Neural cell (in vitro differentiated cells): ENCODE results near the gene CDX1.
"Not testable (repeated sequence)": the region's sequence is repeated elsewhere in the genome, so short reads cannot be mapped to it uniquely, and the experiment has no call there.

Experiments used
- EP300 ChIP-seq: fragments of 450-650 bp; conservative IDR thresholded peaks from 2 replicates; pipeline ENCODE4 v1.6.1; 2014; ENCODE audit warnings: antibody characterized with exemption, mild to moderate bottlenecking, moderate library complexity; ENCODE audit not compliant: poor library complexity, severe bottlenecking
- EZH2 ChIP-seq: fragments of 200-600, 300-800 bp; shearing (Covaris generic), sonication (generic); IDR thresholded peaks from 2 replicates; pipeline ENCODE4 v1.6.1; 2014; ENCODE audit warnings: antibody characterized with exemption, low read length, borderline replicate concordance, mild to moderate bottlenecking; ENCODE audit not compliant: insufficient read depth, poor library complexity, severe bottlenecking
- MXI1 ChIP-seq: fragments of 450-650 bp; conservative IDR thresholded peaks from 2 replicates; pipeline ENCODE4 v1.6.1; 2014; ENCODE audit warnings: antibody characterized with exemption, mild to moderate bottlenecking; ENCODE audit not compliant: poor library complexity, severe bottlenecking
- POLR2AphosphoS5 ChIP-seq: IDR thresholded peaks from 2 replicates; pipeline ENCODE4 v1.6.1; 2012
- TF ChIP-seq, protein P1 (sequence below): IDR thresholded peaks from 2 replicates; pipeline ENCODE4 v1.6.1; 2012; ENCODE audit warnings: borderline replicate concordance
- TF ChIP-seq, protein P2 (sequence below): fragments of 450-650 bp; IDR thresholded peaks from 2 replicates; pipeline ENCODE4 v1.5.1; 2014; ENCODE audit warnings: antibody characterized with exemption, mild to moderate bottlenecking, moderate library complexity; ENCODE audit not compliant: poor library complexity, severe bottlenecking

GRCh38 chr5:150233706-150234105, 67.1 kb downstream of the CDX1 start:
- TF ChIP-seq, protein P1, sequence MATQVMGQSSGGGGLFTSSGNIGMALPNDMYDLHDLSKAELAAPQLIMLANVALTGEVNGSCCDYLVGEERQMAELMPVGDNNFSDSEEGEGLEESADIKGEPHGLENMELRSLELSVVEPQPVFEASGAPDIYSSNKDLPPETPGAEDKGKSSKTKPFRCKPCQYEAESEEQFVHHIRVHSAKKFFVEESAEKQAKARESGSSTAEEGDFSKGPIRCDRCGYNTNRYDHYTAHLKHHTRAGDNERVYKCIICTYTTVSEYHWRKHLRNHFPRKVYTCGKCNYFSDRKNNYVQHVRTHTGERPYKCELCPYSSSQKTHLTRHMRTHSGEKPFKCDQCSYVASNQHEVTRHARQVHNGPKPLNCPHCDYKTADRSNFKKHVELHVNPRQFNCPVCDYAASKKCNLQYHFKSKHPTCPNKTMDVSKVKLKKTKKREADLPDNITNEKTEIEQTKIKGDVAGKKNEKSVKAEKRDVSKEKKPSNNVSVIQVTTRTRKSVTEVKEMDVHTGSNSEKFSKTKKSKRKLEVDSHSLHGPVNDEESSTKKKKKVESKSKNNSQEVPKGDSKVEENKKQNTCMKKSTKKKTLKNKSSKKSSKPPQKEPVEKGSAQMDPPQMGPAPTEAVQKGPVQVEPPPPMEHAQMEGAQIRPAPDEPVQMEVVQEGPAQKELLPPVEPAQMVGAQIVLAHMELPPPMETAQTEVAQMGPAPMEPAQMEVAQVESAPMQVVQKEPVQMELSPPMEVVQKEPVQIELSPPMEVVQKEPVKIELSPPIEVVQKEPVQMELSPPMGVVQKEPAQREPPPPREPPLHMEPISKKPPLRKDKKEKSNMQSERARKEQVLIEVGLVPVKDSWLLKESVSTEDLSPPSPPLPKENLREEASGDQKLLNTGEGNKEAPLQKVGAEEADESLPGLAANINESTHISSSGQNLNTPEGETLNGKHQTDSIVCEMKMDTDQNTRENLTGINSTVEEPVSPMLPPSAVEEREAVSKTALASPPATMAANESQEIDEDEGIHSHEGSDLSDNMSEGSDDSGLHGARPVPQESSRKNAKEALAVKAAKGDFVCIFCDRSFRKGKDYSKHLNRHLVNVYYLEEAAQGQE, result not testable (repeated sequence)
- TF ChIP-seq, protein P2, sequence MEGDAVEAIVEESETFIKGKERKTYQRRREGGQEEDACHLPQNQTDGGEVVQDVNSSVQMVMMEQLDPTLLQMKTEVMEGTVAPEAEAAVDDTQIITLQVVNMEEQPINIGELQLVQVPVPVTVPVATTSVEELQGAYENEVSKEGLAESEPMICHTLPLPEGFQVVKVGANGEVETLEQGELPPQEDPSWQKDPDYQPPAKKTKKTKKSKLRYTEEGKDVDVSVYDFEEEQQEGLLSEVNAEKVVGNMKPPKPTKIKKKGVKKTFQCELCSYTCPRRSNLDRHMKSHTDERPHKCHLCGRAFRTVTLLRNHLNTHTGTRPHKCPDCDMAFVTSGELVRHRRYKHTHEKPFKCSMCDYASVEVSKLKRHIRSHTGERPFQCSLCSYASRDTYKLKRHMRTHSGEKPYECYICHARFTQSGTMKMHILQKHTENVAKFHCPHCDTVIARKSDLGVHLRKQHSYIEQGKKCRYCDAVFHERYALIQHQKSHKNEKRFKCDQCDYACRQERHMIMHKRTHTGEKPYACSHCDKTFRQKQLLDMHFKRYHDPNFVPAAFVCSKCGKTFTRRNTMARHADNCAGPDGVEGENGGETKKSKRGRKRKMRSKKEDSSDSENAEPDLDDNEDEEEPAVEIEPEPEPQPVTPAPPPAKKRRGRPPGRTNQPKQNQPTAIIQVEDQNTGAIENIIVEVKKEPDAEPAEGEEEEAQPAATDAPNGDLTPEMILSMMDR, result not testable (repeated sequence)
- not testable (repeated sequence) for TF ChIP-seq EP300, MXI1, POLR2AphosphoS5, EZH2
